HepG2 (cell line): ENCODE data around the gene SLC22A7. TPM values are rescaled to one million over a fixed set of nuclear protein-coding genes. Genes with fewer than 3 reads are reported as not detected.

Source experiments
- ATF5 ChIP-seq: sonication (generic); formaldehyde crosslinking; IDR thresholded peaks from 2 replicates; pipeline ENCODE4 v1.4.0; 2020; ENCODE audit warnings: mild to moderate bottlenecking, low read depth, missing genetic modification reagents
- DBP ChIP-seq: sonication (generic); formaldehyde crosslinking; IDR thresholded peaks from 2 replicates; pipeline ENCODE4 v1.4.0; 2020; ENCODE audit warnings: missing genetic modification reagents; ENCODE audit errors: not compliant biosample characterization
- FOXA3 ChIP-seq: IDR thresholded peaks from 2 replicates; pipeline ENCODE4 v1.6.1; 2016; ENCODE audit warnings: missing genetic modification reagents, missing compliant biosample characterization
- GABPB1 ChIP-seq: IDR thresholded peaks from 2 replicates; pipeline ENCODE4 v1.6.1; 2016; ENCODE audit warnings: mild to moderate bottlenecking, missing genetic modification reagents, moderate library complexity, missing compliant biosample characterization
- HNF1A ChIP-seq, 2 experiments: sonication (generic) in 1 of 2; formaldehyde crosslinking in 1 of 2; IDR thresholded peaks; 2 replicates each; pipeline versions ENCODE4 v1.4.0 to v1.6.1; 2016 to 2020; ENCODE audit warnings: borderline replicate concordance in 1 of 2, low read depth in 1 of 2, mild to moderate bottlenecking in 1 of 2, missing genetic modification reagents in 1 of 2
- IKZF4 ChIP-seq: sonication (generic); formaldehyde crosslinking; IDR thresholded peaks from 2 replicates; pipeline ENCODE4 v1.5.1; 2020; ENCODE audit warnings: borderline replicate concordance, mild to moderate bottlenecking, low read depth, missing genetic modification reagents; ENCODE audit errors: not compliant biosample characterization
- JUND ChIP-seq: sonication (generic); formaldehyde crosslinking; IDR thresholded peaks from 2 replicates; pipeline ENCODE4 v1.8.0; 2022; ENCODE audit warnings: mild to moderate bottlenecking, missing genetic modification reagents
- KDM2A ChIP-seq: sonication (generic); formaldehyde crosslinking; IDR thresholded peaks from 2 replicates; pipeline ENCODE4 v1.4.0; 2020; ENCODE audit warnings: low read depth, missing genetic modification reagents, borderline replicate concordance
- KDM4B ChIP-seq: sonication (generic); formaldehyde crosslinking; IDR thresholded peaks from 2 replicates; pipeline ENCODE4 v1.4.0; 2020; ENCODE audit warnings: missing genetic modification reagents
- NR2F1 ChIP-seq, 2 experiments: fragments of 450-650 bp in 1 of 2; formaldehyde crosslinking in 1 of 2; IDR thresholded peaks; 2 replicates each; pipeline versions ENCODE4 v1.5.0 to v1.6.1; 2016 to 2020; ENCODE audit warnings: mild to moderate bottlenecking in 1 of 2, missing compliant biosample characterization in 1 of 2, missing genetic modification reagents in 1 of 2, moderate library complexity in 1 of 2
- RELA ChIP-seq: sonication (generic); formaldehyde crosslinking; IDR thresholded peaks from 2 replicates; pipeline ENCODE4 v1.4.0; 2020; ENCODE audit warnings: missing genetic modification reagents
- RORA ChIP-seq: sonication (generic); formaldehyde crosslinking; IDR thresholded peaks from 2 replicates; pipeline ENCODE4 v1.5.0; 2020; ENCODE audit warnings: mild to moderate bottlenecking, missing genetic modification reagents, moderate library complexity
- RXRB ChIP-seq: IDR thresholded peaks from 2 replicates; pipeline ENCODE4 v1.6.1; 2016; ENCODE audit warnings: borderline replicate concordance, missing genetic modification reagents, missing compliant biosample characterization
- UBTF ChIP-seq: sonication (generic); formaldehyde crosslinking; IDR thresholded peaks from 2 replicates; pipeline ENCODE4 v1.4.0; 2020; ENCODE audit warnings: mild to moderate bottlenecking, missing genetic modification reagents
- ZBTB20 ChIP-seq: sonication (generic); formaldehyde crosslinking; IDR thresholded peaks from 2 replicates; pipeline ENCODE4 v1.8.1; 2023; ENCODE audit warnings: missing genetic modification reagents, low read depth, mild to moderate bottlenecking, borderline replicate concordance
- ZNF484 ChIP-seq: sonication (generic); formaldehyde crosslinking; IDR thresholded peaks from 2 replicates; pipeline ENCODE4 v1.5.1; 2020; ENCODE audit warnings: mild to moderate bottlenecking, low read depth, missing genetic modification reagents, borderline replicate concordance
- ZNF879 ChIP-seq: sonication (generic); formaldehyde crosslinking; IDR thresholded peaks from 2 replicates; pipeline ENCODE4 v1.8.1; 2023; ENCODE audit warnings: missing genetic modification reagents
- polyA plus RNA-seq, 8 experiments: library from polyadenylated mRNA; depleted of rRNA in 3 of 8; stranded (reverse) in 7 of 8; unstranded in 1 of 8; fragments of >200 nt; fragmentation: Illumina TruSeq in 4 of 8; extraction: Trizol in 4 of 8; gene quantifications; 2 replicates each; pipeline versions ENCODE4 v1.2.1 to v1.2.3, GENCODE V29; 2011 to 2016; ENCODE audit warnings: low read depth in 4 of 8, missing spikeins in 1 of 8, mixed read lengths in 1 of 8; ENCODE audit not compliant: insufficient read depth in 1 of 8
- total RNA-seq, 5 experiments: library from RNA; depleted of rRNA; stranded (reverse); fragments of >200 nt; fragmentation: Illumina TruSeq; extraction: Trizol; gene quantifications; 2 replicates each; pipeline ENCODE4 v1.2.3, GENCODE V29; 2016; ENCODE audit warnings: low read depth in 1 of 5

SLC22A7 gene
- total and polyA plus RNA-seq, 2 of the 13 experiments (the other 11 are each of a cell fraction or from before 2014, with no cell fraction given) = 5.3 to 22.6 TPM

GRCh38 chr6:43286980-43287716 lies 10.9 kb upstream of the SLC22A7 start (continued):
- TF ChIP-seq KDM2A (CRISPR knock-in tag) = 0 out of 2 replicates have a peak, but pooled peaks have one; percentile 12
- TF ChIP-seq ZNF484 (CRISPR knock-in tag) = 0 out of 2 replicates have a peak, but pooled peaks have one; percentile 47
- peak in 1 of 2 experiments; percentile 64; a peak in 1 of 4 replicates for TF ChIP-seq NR2F1 (CRISPR knock-in tag; IDR thresholded peaks at IDR 0.05)
- TF ChIP-seq RELA = no peak
- 0 out of 2 replicates have a peak, but pooled peaks have one; percentile 20 for TF ChIP-seq KDM4B
- no peak for TF ChIP-seq RORA (CRISPR knock-in tag)
- peak; percentile 40; the same call in 1 of the 2 replicates for TF ChIP-seq RXRB (CRISPR knock-in tag)
- no peak for TF ChIP-seq ZNF879 (CRISPR knock-in tag)
- TF ChIP-seq GABPB1 = peak; percentile 34; the same call in 1 of the 2 replicates
- TF ChIP-seq ATF5 (CRISPR knock-in tag) = 0 out of 2 replicates have a peak, but pooled peaks have one; percentile 78
- TF ChIP-seq IKZF4 (CRISPR knock-in tag) = peak; percentile 41
- peak; percentile 8; the same call in 1 of the 2 replicates for TF ChIP-seq UBTF (CRISPR knock-in tag)
- TF ChIP-seq HNF1A (IDR thresholded peaks at IDR 0.05; ENCODE audit: low read depth) = no peak
- TF ChIP-seq HNF1A (CRISPR knock-in tag; IDR thresholded peaks at IDR 0.05; ENCODE audit: borderline replicate concordance) = peak; percentile 37; the same call in 1 of the 2 replicates
- TF ChIP-seq JUND (CRISPR knock-in tag) = peak; percentile 47; the same call in 1 of the 2 replicates
- no peak for TF ChIP-seq DBP
- TF ChIP-seq ZBTB20 (CRISPR knock-in tag) = peak; percentile 46; the same call in 1 of the 2 replicates
- peak; percentile 4; the same call in 1 of the 2 replicates for TF ChIP-seq FOXA3
